Measurements from ENCODE around the gene PRKCH.

The PRKCH gene

GRCh38 chr14:61557854-61558253, 236.5 kb downstream of the PRKCH start:
- DNase-seq = no peak

GRCh38 chr14:61558271-61558670, 236.9 kb downstream of the PRKCH start:
- DNase-seq = no peak

GRCh38 chr14:61559641-61560201, 238.3 kb downstream of the PRKCH start:
- DNase-seq = no peak

DNA sequence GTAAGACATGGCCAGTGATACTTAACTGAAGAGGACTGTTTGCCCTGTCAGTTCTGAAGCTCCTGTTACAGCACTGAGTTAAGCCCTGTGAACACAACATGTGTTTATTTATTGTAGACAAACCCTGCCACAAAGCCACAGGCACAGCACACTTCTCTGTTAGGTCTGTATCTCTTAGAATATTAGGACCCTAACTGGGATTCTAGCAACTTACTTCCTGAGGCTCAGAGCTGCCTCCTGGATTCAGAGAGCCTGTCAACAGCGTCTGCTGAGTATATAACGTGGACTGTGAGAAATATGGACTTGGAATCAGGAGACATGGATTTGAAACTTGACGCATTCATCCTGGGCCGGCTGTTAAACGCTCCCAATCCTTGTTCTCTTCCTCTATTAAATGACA, 238.9 kb downstream of the PRKCH start:
- DNase-seq = no peak

DNA sequence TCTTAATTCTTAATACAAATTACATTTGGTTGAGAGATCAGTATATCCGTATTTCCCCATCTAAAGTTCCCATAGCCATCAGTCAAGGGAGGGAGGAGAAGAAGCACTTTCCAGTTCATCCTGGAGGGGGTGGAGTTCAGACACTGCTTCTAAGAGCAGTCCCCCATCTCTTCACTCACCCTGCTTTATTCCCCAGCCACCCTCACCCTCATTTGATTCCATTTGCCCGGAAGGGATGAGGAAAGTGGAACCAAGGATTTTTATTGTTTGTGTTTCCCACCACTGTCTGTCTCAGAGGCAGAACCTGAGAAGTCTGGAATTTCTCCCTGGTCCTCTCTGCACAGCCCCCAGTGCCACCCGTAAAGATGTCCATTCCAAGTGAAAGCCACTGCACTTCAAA, 239.7 kb downstream of the PRKCH start:
- no peak for DNase-seq

- no peak for DNase-seq
These were observed 240.4 kb downstream of the PRKCH start for GRCh38 chr14:61561657-61562276.

DNA sequence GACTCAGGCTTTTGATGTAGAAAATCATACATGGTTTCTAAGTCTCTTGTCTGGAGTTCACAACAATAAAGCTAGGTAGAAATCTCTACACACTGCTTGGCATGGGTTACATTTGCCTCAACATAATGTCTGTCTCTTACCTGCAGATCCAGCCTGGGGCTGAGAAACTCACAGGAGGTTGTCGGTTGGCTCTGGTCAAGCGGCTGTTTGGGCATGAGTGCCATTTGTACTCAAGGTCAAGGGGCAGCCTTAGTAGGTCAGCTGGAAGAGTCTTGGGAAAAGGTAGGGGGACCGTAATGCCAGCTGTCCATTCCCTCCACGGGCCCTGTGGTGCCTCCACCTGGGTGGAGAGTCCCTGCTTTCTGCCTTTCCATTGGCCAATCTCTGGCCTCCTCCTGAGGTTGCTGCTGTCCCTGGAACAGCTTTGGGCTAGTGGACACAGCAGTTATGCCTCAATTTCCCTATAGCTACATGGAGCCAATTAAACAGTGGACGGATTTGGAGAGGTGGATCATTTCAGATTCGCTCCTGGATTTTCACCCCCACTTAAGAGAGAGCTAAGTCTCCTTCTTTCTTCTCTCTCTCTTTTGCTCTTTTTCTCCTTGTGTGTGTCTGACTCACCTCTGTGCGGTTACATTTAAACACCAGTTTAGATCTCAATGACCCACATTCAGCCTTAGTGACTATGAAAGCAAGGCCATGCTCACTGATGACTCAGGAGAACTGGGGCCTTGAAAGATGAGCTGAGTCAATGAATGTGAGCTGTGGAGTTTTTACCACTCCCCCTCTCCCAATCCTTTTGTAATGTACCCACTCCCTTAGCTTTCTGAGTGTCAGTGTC, 241.2 kb downstream of the PRKCH start:
- DNase-seq = peak; percentile 56

DNA sequence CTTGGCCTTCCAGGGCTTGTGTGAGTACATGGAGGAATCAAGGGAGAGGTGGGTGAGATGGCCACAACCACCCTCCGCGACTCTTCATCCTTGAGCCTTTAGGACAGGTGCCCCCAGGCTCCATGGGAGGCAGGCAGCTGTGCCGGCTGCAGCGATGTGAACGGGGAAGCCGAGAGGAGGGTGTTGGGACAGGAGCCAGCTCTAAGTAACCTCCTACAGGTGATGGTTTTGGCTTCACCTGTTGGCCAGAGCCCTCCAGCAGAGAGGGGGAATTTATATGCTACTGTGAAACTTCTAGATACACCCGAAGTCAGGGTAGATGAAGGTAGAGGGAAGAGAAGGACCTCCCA, 241.8 kb downstream of the PRKCH start:
- no peak for DNase-seq

GRCh38 chr14:61563880-61564617, 242.7 kb downstream of the PRKCH start:
- no peak for DNase-seq

- no peak for DNase-seq
These were observed 243.3 kb downstream of the PRKCH start for GRCh38 chr14:61564618-61565091.

GRCh38 chr14:61565181-61565580, 243.8 kb downstream of the PRKCH start:
- DNase-seq = no peak

DNA sequence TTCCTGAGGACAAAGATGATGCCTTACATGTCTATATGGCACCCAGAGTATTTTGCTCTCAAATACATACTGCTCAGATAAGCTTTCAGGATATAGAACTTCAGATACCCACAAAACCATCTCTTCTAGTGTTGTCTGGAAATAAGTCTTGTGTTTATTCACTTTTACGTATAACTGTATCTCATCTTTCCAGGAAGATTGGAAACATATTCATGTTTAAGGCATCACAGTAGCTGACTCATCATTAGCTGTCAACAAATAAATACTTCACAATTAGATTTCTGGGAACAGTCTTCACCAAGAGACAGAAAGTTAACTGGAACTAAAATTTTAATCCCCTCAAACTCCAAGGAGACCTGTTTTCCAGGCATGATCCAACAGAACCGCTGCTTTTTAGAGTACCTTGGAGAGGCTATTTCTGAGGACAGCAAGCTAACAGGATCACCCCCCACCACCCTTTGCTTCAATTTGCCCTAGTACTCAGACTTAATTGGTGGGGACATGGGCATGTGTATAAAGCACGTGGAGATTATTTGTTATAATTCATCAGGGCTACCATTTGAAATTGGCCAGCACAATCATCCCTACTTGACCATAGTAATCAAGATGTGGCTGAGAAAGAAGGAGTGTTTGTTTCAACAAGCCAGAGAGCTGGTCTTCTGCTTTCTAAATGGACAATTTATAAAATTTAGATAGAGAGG, 244.6 kb downstream of the PRKCH start:
- DNase-seq = no peak

DNA sequence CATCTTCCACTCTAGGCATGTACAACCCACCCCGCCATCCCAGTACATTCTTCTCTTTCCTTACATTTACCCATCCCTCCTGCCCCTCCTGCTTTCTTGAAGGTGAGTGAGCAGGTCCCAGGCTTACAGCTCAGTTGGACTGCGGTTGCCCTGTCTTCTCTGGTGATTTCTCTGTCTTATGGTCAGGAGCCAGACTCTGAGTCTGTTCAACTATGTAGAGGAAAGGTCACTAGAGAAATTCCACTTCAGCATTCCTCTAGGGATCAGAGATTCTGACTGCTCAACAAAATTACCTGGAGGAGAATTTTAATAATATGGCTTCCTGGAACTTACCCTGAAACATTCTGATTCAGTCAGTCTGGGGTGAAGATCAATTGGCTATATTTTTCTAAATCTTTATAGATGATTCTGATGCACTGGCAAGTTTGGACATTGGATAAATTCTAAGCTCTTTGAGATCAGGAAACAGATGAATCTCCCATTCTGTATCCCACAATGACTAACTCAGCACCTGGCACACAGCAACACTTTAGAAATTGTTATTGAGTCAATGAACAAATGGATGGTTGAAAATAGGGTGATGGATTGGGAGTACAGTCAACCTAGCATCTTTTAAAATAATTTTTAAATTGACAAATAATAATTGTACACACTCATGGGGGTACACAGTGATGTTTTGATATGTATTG, 245.3 kb downstream of the PRKCH start:
- no peak for DNase-seq

GRCh38 chr14:61567838-61568571, 246.6 kb downstream of the PRKCH start:
- DNase-seq = no peak

DNA sequence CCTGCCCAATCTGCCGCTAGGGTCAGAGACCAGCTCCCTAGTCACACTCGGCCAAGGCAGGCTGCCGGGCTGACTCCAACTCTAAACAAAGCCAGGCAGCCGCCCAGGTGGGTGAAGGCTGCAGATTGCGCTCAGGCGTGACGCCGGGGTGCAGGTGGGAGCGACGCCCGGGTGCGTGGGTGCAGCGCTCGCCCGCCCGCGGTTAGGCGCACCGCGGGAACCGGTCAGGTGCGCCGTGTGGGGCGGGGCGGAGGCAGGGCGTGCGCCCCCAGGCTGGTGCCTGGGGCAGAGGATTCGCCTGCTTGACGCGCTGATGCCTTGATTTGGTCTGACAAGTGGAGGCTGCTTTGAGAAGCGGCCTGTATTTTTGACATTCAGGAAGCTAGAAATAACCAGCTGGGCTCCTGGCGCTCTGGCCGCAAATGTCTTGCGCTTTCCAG, 247.2 kb downstream of the PRKCH start:
- peak; percentile 58 for DNase-seq

GRCh38 chr14:61569308-61569707, 247.9 kb downstream of the PRKCH start:
- DNase-seq = no peak

DNA sequence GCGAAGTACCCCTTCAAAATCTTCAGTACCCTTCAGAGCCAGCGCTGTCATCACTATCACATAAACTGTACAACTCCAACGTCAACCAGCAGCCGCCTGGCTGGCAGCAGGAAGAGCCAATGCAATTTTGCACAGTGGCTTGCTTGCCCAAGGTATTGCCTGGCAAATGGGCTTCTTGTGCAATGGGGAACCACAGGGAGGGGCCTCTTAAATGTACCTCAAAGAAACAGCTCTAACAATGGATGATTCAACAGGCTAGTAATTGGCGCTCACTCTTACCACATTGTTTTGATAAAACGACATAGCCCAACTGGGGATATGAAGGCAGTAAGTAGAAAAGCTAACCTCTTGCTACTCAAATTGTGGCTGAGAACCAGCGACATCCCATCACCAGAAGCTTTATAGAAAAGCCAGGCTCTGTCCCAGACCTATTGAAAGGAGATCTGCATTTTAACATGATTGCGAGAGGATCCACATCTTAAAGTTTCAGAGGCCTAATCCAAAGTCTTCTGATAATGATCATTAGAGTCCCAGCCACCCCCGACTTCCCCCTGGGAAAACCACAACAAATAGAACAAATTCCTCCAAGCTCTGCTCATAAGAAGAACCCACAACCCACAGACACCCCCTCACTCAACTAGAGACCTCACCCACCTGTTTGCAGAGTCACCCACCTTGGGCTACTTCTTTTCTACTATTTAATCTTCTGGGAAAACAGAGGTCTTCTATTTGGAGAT, 248.6 kb downstream of the PRKCH start:
- peak; percentile 22 for DNase-seq

DNA sequence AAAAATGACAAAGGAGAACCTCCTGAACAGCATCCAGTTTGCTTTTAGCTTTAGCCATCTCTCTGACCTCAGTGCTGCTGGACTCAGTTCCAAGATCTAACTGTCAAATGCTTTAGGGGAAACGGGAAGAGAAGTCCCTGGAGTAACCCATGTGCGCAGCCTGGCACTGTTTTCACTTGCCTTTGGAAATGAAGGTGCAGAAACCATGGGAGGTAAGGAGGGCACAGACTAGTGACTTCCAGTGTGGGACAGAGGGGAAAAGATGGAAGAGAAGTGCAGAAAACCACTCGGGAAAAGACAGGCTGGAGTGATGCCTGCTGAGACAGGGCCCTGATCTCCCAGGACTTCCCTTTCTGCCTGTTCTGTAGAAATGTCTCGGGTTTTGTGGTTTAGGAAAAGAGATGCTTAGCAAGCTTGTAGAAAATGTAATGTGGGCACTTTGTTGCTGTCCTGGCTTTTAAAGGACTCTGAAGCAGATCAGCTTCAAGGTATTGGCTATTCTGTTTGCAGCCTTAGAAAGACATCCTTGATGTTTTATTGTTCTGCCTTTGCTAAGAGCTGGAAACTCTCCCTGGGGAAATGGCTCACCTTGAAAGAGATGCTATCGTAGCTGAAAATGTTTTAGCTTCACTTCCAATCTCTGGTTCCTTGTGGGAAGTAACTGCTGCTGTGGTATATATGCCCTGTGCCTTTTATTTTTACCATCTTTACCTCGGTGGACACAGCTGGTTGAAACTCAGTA, 249.3 kb downstream of the PRKCH start:
- DNase-seq = no peak

- DNase-seq = no peak
These were observed 250.5 kb downstream of the PRKCH start for GRCh38 chr14:61571917-61572316.

DNA sequence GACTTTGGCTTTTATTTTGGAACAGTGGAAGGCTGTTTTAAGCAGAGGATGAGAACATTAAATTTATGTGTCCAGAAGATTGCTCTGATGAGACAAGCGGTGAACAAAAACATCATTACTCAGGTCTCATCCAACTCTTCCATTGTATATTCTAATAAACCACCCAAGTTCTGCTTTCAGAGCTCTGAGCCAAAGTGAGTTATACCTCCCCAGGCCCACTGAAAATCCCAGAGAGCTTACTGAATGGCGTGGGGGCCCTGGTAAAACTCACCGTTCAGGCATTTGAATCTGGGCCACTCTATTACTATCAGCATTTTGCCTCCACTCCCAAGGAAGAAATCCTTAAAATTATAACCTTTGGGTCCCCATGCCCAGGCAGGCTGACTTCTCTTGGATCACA, 251.9 kb downstream of the PRKCH start:
- DNase-seq = no peak

Measured in activated naive CD4-positive, alpha-beta T cell treated with Interleukin-2 at 50 U/mL for 16 hours (primary cell).